PC-9 (cell line): ENCODE data around the gene ECHDC3. TPM values are rescaled to one million over a fixed set of nuclear protein-coding genes. Genes with fewer than 3 reads are reported as not detected.

Experiments
- BruUV-seq: library from RNA; stranded (reverse); fragments of 400-500 nt; replicated peaks from 2 replicates; lab custom pipeline; 2021; lab: Mats Ljungman, UMichigan
- CTCF ChIA-PET: fragments of 300-600 bp; sonication (Branson Sonifier 250); formaldehyde crosslinking; loops from one replicate; lab custom pipeline; 2022; ENCODE audit warnings: antibody characterized with exemption; lab: Charles Lee
- POLR2A ChIA-PET: fragments of 300-600 bp; sonication (Branson Sonifier 250); formaldehyde crosslinking; loops from one replicate; lab custom pipeline; 2022; ENCODE audit warnings: antibody characterized with exemption; ENCODE audit not compliant: unreplicated experiment; lab: Charles Lee
- DNase-seq, 2 experiments: peaks; one replicate each; pipeline versions ENCODE4 v3.0.0 to v3.0.0-alpha.2; 2015 to 2022; ENCODE audit warnings: mixed read lengths in 1 of 2
- H2AFZ ChIP-seq: fragments of 200-600 bp; sonication (generic); 2 replicates; pipeline ENCODE4 v1.8.1; 2017; ENCODE audit warnings: antibody characterized with exemption
- H3F3A ChIP-seq: fragments of 200-600 bp; sonication (generic); 2 replicates; pipeline ENCODE4 v1.8.1; 2017; ENCODE audit warnings: antibody characterized with exemption, mild to moderate bottlenecking, low read depth; ENCODE audit not compliant: insufficient read depth
- H3K27ac ChIP-seq: fragments of 200-600 bp; sonication (generic); 2 replicates; pipeline ENCODE4 v1.6.1; 2016; ENCODE audit warnings: mixed run types
- H3K27me3 ChIP-seq: fragments of 200-600 bp; sonication (generic); 2 replicates; pipeline ENCODE4 v1.6.1; 2016; ENCODE audit warnings: low read depth, mixed run types; ENCODE audit not compliant: insufficient read depth
- H3K36me3 ChIP-seq: fragments of 200-600 bp; sonication (generic); 2 replicates; pipeline ENCODE4 v1.6.1; 2016; ENCODE audit warnings: low read depth, mixed run types
- H3K4me1 ChIP-seq: fragments of 200-600 bp; sonication (generic); replicated peaks from 2 replicates; pipeline ENCODE4 v1.6.1; 2016; ENCODE audit warnings: mixed run types; ENCODE audit not compliant: insufficient read depth
- H3K4me2 ChIP-seq: fragments of 200-600 bp; sonication (generic); 2 replicates; pipeline ENCODE4 v1.6.1; 2017; ENCODE audit warnings: mixed run types
- H3K4me3 ChIP-seq: fragments of 200-600 bp; sonication (generic); 2 replicates; pipeline ENCODE4 v1.6.1; 2016; ENCODE audit warnings: mixed run types
- H3K79me2 ChIP-seq: fragments of 200-600 bp; sonication (generic); 2 replicates; pipeline ENCODE4 v1.6.1; 2017; ENCODE audit warnings: low read depth, mixed run types
- H3K9me2 ChIP-seq: fragments of 200-600 bp; sonication (generic); 2 replicates; pipeline ENCODE4 v1.8.1; 2017; ENCODE audit warnings: mild to moderate bottlenecking; ENCODE audit not compliant: insufficient read depth
- H3K9me3 ChIP-seq: fragments of 200-600 bp; sonication (generic); 2 replicates; pipeline ENCODE4 v1.8.1; 2016; ENCODE audit warnings: low read depth; ENCODE audit not compliant: insufficient read depth
- H4K20me1 ChIP-seq: fragments of 200-600 bp; sonication (generic); 2 replicates; pipeline ENCODE4 v1.8.1; 2017; ENCODE audit not compliant: insufficient read depth
- CTCF ChIP-seq: fragments of 200-600 bp; sonication (generic); conservative IDR thresholded peaks from 2 replicates; pipeline ENCODE4 v1.6.1; 2017; ENCODE audit warnings: mixed run types, antibody characterized with exemption, mild to moderate bottlenecking, moderate library complexity
- EZH2 ChIP-seq: fragments of 200-600 bp; sonication (generic); IDR thresholded peaks from 2 replicates; pipeline ENCODE4 v1.8.0; 2017; ENCODE audit warnings: antibody characterized with exemption, low read depth
- intact Hi-C: fragments of 100-400 bp; cut with micrococcal nuclease; formaldehyde crosslinking; loops from one replicate; pipeline ENCODE4 v1.10.0; 2022; ENCODE audit not compliant: unreplicated experiment
- total RNA-seq: library from RNA; stranded (reverse); gene quantifications from 2 replicates; pipeline ENCODE4 v1.2.3, GENCODE V29; 2021

ECHDC3 gene
- total RNA-seq, 1 experiment from 2014 or later: not detected

- intact Hi-C loops: no loop called here
- H3K79me2 ChIP-seq: no peaks in the 10 kb centered on the region
- BruUV-seq: no TSS peak
- ChIA-PET CTCF (no interaction called here), POLR2A (no interaction called here)
- H3K4me3 ChIP-seq: no peak overlapping the region
- H3K4me2 ChIP-seq: no peak overlapping the region
- no peaks in the 10 kb centered on the region for H3K9me3 ChIP-seq
- no peaks in the 10 kb centered on the region for H3K27me3 ChIP-seq
- no peak for TF ChIP-seq CTCF
- TF ChIP-seq EZH2: no peak
- no peak for DNase-seq
- H3K4me1 ChIP-seq: peaks cover 14% of the 10 kb centered on the region
- peaks cover 8% of the 10 kb centered on the region; the same call in 1 of the 2 replicates for H3F3A ChIP-seq
- no peaks in the 10 kb centered on the region for H4K20me1 ChIP-seq
- no peaks in the 10 kb centered on the region for H3K9me2 ChIP-seq
- H3K27ac ChIP-seq: no peak overlapping the region
- no peaks in the 10 kb centered on the region for H3K36me3 ChIP-seq
- H2AFZ ChIP-seq: no peak overlapping the region
Observed at GRCh38 chr10:11805792-11806191, 63.6 kb downstream of the ECHDC3 start.

- Histone ChIP-seq H3K4me3 (no peak overlapping the region), H3K79me2 (no peaks in the 10 kb centered on the region), H3F3A (peaks cover 9% of the 10 kb centered on the region; the same call in 1 of the 2 replicates), H4K20me1 (no peaks in the 10 kb centered on the region), H3K4me2 (no peak overlapping the region), H3K27me3 (no peaks in the 10 kb centered on the region), H3K36me3 (no peaks in the 10 kb centered on the region), H2AFZ (no peak overlapping the region), H3K9me3 (no peaks in the 10 kb centered on the region), H3K9me2 (no peaks in the 10 kb centered on the region), H3K4me1 (peaks cover 14% of the 10 kb centered on the region), H3K27ac (no peak overlapping the region)
- BruUV-seq: no TSS peak
- ChIA-PET CTCF (no interaction called here), POLR2A (no interaction called here)
- TF ChIP-seq CTCF (no peak), EZH2 (no peak)
- intact Hi-C loops: no loop called here
- no peak for DNase-seq
Observed at GRCh38 chr10:11806706-11807105, 64.5 kb downstream of the ECHDC3 start.

GRCh38 chr10:11808808-11809207 is 66.6 kb downstream of the ECHDC3 start:
- H3K27me3 ChIP-seq: no peaks in the 10 kb centered on the region
- POLR2A ChIA-PET: no interaction called here
- no peak for TF ChIP-seq EZH2
- TF ChIP-seq CTCF: no peak
- no peaks in the 10 kb centered on the region for H3K9me3 ChIP-seq
- H3K9me2 ChIP-seq: no peaks in the 10 kb centered on the region
- CTCF ChIA-PET: no interaction called here
- H3K4me3 ChIP-seq: no peak overlapping the region
- H2AFZ ChIP-seq: no peak overlapping the region
- H4K20me1 ChIP-seq: no peaks in the 10 kb centered on the region
- H3F3A ChIP-seq: peaks cover 9% of the 10 kb centered on the region; the same call in 1 of the 2 replicates
- no peaks in the 10 kb centered on the region for H3K79me2 ChIP-seq
- no peaks in the 10 kb centered on the region for H3K36me3 ChIP-seq
- intact Hi-C loops: no loop called here
- H3K4me2 ChIP-seq: no peak overlapping the region
- no peak overlapping the region for H3K27ac ChIP-seq
- DNase-seq: no peak
- peaks cover 15% of the 10 kb centered on the region for H3K4me1 ChIP-seq
- BruUV-seq: no TSS peak
